Choroid plexus epithelial cell (primary cell): Measurements from ENCODE around the gene AQP3.
"Not testable (repeated sequence)": the region's sequence is repeated elsewhere in the genome, so short reads cannot be mapped to it uniquely, and the experiment has no call there.

Experiments used
- DNase-seq: peaks from one replicate; pipeline ENCODE4 v3.0.0-alpha.2; 2010; ENCODE audit warnings: low read depth
- H3K4me3 ChIP-seq: 2 replicates; pipeline ENCODE4 v1.5.1; 2011; ENCODE audit warnings: low read depth, mild to moderate bottlenecking, control low read depth, low read length, moderate library complexity
- CTCF ChIP-seq: conservative IDR thresholded peaks from 2 replicates; pipeline ENCODE4 v1.5.1; 2011; ENCODE audit warnings: low read depth, mild to moderate bottlenecking, control low read depth, inconsistent platforms, low read length, moderate library complexity

The AQP3 gene

GRCh38 chr9:33393581-33393980, 53.8 kb downstream of the AQP3 start:
- no peak for TF ChIP-seq CTCF
- no peak overlapping the region for H3K4me3 ChIP-seq
- DNase-seq: no peak

- H3K4me3 ChIP-seq, DNase-seq: not testable (repeated sequence)
These were observed 54.8 kb downstream of the AQP3 start for GRCh38 chr9:33392591-33393021.
